ENCODE measurements around the gene PAGR1.
"Not testable (repeated sequence)": the region's sequence is repeated elsewhere in the genome, so short reads cannot be mapped to it uniquely, and the experiment has no call there.

The PAGR1 gene

DNA sequence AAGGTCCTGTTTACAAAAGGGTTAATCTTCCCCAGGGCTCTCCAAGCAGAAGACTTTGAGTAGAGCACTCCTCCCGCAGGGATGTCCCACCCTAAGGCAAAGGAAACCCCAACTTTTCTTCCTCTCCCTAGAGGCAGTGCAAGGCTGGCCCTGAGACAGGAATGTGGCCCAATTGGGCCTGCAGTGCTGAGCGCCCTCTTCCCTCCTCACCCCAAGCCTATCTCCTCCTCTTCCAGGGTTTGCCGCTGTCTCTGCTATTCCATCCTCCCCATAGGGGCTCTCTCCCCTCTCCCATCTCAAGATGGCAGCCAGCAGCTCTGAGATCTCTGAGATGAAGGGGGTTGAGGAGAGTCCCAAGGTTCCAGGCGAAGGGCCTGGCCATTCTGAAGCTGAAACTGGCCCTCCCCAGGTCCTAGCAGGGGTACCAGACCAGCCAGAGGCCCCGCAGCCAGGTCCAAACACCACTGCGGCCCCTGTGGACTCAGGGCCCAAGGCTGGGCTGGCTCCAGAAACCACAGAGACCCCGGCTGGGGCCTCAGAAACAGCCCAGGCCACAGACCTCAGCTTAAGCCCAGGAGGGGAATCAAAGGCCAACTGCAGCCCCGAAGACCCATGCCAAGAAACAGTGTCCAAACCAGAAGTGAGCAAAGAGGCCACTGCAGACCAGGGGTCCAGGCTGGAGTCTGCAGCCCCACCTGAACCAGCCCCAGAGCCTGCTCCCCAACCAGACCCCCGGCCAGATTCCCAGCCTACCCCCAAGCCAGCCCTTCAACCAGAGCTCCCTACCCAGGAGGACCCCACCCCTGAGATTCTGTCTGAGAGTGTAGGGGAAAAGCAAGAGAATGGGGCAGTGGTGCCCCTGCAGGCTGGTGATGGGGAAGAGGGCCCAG is 3.0 kb upstream of the PAGR1 start:
- no peak for DNase-seq (ENCODE audit: low spot score)

- DNase-seq (ENCODE audit: low spot score), result no peak
Observed at GRCh38 chr16:29813644-29814562, 2.0 kb upstream of the PAGR1 start.

DNA sequence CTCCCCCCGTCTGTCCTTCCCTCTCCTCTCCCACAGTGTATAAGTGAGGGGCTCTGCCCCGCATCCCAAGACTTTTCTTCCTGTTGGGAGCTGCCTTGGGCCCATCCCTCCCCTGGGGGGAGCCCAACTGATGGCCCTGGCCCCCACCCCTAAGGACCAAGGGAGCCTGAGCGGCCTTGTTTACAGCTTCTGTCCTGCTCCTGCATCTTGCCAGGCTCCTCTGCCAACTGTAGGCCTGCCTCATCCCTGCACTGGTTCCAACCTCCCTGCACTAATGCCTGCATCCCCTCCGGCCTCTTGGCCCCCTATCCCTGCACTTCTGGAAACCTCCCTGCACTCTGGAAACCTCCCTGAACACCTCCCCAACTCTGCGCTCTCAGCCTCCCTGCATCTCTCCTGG is 1.4 kb upstream of the PAGR1 start:
- no peak for DNase-seq (ENCODE audit: low spot score)

DNA sequence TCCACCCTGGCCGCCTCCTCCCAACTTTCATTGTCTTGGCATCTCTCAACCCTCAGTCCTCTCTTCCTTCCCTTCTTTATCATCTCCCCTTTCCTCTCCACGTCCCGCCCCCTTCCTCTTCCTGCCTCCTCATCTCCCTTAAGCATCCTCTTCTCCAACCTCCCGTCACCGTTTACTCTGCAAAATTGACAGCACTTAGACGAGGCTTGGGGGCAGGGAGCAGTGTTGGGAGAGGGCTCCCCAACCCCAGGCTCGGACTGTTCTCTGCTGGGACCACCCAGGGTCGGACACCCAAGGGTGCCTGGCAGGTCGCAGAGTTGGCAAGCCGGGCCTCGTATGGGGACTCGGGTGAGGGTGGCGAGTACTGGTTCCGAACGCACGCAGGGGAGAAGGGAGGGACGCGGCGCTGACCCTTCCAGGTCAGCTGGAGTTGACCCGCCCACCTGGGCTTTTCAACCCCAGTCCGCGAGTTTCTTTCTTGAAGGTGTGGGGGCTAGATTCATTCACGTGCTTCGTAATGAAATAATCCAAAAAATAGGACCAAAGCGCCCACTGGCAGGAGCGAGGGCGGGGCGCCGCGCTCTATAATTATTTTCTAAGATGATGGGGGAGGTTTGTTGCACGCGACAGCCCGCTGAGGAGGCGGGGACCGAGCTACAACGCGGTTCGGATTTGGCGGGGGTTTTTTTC is 775 bp upstream of the PAGR1 start:
- no peak for DNase-seq (ENCODE audit: low spot score)

DNA sequence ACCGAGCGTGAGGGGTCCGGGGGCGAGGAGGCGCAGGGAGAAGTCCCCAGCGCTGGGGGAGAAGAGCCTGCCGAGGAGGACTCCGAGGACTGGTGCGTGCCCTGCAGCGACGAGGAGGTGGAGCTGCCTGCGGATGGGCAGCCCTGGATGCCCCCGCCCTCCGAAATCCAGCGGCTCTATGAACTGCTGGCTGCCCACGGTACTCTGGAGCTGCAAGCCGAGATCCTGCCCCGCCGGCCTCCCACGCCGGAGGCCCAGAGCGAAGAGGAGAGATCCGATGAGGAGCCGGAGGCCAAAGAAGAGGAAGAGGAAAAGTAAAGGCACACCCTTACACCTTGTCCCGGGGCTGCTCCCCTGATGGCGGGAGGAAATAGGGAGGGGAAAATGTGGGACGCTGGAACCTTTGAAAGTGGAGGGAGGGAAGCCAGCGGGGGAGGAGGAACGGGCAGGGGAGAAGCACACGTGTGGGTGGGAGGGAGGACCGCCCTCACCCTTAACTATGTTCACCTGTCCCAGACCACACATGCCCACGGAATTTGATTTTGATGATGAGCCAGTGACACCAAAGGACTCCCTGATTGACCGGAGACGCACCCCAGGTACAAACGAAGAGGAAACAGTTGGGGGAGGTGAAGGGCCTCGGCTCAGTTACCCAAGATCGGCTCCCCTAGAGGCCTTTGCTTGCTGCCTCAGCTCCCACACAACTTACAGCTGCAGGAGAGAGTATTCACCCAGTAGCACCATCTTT is 916 bp downstream of the PAGR1 start:
- peak; percentile 79 for DNase-seq (ENCODE audit: low spot score)

DNA sequence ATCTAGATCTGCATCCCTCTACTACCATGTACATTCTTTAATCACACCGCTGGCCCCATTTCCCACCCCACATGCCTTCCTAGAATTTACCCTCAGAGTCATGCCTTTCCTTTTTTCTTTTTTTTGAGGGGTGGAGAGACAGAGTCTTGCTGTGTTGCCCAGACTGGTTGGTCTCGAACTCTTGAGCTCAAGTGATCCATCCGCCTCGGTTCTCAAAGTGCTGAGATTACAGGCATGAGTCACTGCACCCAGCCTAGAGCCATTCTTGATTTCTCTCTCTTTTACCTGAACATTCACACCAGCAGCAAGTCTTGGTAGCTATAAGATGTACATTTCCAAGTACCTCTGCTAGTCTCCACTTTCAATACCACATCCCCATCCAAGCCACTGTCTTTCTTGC is 2.1 kb downstream of the PAGR1 start:
- no peak for DNase-seq (ENCODE audit: low spot score)

- DNase-seq (ENCODE audit: low spot score), result no peak
Observed at GRCh38 chr16:29819506-29819905, 3.6 kb downstream of the PAGR1 start.

DNA sequence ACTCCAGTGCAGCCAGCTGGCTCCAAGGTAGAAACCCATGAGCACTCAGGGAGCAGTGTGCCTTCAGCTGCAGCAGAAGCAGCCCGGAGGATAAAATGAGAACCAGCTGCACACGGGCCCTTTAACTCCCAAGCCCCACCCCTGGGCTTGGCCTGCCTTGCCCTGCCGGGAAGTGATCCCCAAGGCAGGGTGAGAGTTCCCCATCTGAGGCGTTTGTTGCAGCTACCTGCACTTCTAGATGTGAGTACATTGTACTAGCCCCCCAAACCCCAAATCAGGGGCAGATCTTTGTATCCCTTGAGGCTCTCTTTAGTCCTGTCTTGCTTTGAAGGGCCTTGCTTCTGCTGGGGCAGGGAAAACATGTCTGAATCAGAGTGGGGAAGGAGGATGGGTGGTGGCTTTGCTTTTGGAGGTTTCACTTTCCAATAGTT is 4.3 kb downstream of the PAGR1 start, which contains the start of gene MVP:
TSS of gene MVP (plus strand) at position 192 of the 431 bp plus-strand sequence. CDS start 10,088 bp downstream, outside the sequence.
- DNase-seq (ENCODE audit: low spot score), result peak; percentile 70

- no peak for DNase-seq (ENCODE audit: low spot score)
Observed at GRCh38 chr16:29820730-29821642, 5.0 kb downstream of the PAGR1 start.

DNA sequence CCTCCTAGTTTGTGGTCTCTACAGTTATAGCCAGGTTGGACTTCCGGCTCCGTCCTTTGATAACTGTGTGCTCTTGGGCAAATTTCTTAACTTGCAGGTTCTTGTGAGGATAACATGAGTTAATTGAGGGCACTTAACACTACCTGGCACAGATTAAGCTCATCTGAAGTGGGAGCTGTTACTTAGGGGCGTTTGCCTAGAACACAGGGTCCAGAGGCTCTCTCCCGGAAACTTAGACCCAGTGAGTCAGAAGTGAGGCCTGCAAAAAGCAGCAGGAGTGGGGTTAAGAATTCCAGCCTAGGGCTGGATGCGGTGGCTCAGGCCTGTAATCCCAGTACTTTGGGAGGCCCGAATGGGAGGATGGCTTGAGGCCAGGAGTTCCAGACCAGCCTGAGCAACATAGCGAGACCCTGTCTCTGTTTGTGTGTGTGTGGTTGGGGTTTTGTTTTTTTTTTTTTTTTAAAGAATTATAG is 5.7 kb downstream of the PAGR1 start:
- peak; percentile 57 for DNase-seq (ENCODE audit: low spot score)

DNA sequence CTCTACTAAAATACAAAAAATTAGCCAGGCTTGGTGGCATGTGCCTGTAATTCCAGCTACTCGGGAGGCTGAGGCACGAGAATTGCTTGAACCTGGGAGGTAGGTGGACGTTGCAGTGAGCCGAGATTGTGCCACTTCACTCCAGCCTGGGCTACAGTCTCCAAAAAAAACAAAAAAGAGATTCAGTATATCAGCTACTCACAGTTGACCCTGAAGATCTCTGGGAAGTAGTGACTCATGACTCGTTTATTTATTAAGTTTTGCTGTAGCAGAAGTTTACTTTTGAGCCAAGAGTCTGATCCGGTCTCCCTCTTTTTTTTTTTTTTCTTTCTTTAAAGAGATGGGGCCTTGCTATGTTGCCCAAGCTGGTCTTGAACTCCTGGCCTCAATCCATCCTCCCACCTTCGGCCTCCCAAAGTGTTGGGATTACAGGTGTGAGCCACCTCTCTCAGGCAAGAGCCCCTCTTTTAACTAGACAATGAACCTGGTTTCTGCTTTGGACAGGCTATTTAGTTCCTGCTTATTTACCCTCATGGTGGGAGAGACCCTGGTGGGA is 8.7 kb downstream of the PAGR1 start:
- DNase-seq (ENCODE audit: low spot score), result peak; percentile 55

GRCh38 chr16:29825145-29826044 is 9.4 kb downstream of the PAGR1 start:
- peak; percentile 67 for DNase-seq (ENCODE audit: low spot score)

GRCh38 chr16:29826342-29826695 is 10.4 kb downstream of the PAGR1 start:
- no peak for DNase-seq (ENCODE audit: low spot score)

- DNase-seq (ENCODE audit: low spot score), result no peak
Observed at GRCh38 chr16:29830774-29831173, 14.8 kb downstream of the PAGR1 start.

GRCh38 chr16:29831490-29831889 is 15.5 kb downstream of the PAGR1 start:
- DNase-seq (ENCODE audit: low spot score), result no peak

GRCh38 chr16:29833219-29833618 is 17.3 kb downstream of the PAGR1 start:
- not testable (repeated sequence) for DNase-seq (ENCODE audit: low spot score)

DNA sequence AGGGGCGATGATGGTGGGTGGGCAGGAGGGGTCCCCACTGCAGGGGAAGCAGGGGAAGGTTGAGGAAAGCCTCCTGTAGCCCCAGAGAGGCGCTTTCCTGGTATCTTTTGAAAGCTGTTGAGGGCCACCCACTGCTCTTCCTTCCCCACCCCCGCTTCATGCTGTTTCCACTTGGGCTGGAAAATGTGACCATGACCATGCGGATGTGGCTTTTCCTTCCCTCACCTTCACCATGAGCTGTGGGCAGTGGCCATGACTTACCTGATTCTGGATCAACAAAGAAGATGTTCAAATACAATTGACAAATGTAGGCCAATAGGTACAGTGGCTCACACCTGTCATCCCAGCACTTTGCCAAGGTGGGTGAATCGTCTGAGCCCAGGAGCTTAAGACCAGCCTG is 18.1 kb downstream of the PAGR1 start:
- DNase-seq (ENCODE audit: low spot score), result no peak

GRCh38 chr16:29835926-29836325 is 20.0 kb downstream of the PAGR1 start:
- DNase-seq (ENCODE audit: low spot score), result no peak

DNA sequence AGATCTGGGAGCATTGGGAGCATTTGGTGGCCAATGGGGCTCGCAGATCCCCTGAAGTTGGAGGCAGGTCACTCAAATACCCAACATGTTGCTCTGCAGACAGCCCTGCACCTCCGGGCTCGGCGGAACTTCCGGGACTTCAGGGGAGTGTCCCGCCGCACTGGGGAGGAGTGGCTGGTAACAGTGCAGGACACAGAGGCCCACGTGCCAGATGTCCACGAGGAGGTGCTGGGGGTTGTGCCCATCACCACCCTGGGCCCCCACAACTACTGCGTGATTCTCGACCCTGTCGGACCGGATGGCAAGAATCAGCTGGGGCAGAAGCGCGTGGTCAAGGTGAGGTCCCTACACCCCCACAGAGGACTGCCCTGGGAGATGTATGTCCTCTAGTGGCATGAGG is 20.7 kb downstream of the PAGR1 start:
- DNase-seq (ENCODE audit: low spot score), result no peak
